Measurements from ENCODE around the gene HELZ2. TPM values are rescaled to one million over a fixed set of nuclear protein-coding genes. Genes with fewer than 3 reads are reported as not detected.

Gene HELZ2
- polyA plus RNA-seq, 3 donors = 3.0 to 15.5 (median 3.3) TPM

- no peaks in the 10 kb centered on the region for H3K79me2 ChIP-seq (ENCODE audit: insufficient read depth, low read length)
- WGBS (ENCODE audit: insufficient coverage) = 82% methylated on average over 23 of the region's 24 CpGs
Observed at GRCh38 chr20:63532449-63532971, 41.5 kb downstream of the HELZ2 start.

More at GRCh38 chr20:63532449-63532971, 41.5 kb downstream of the HELZ2 start:
- Histone ChIP-seq H3K4me2 (replicated peaks; ENCODE audit: extremely low read depth, low read length, poor library complexity, severe bottlenecking) (no peak overlapping the region), H3K27me3 (ENCODE audit: control insufficient read depth in 2 of 2, insufficient read depth in 2 of 2, low read length in 2 of 2) (no peaks in the 10 kb centered on the region), H3K4me1 (ENCODE audit: control insufficient read depth in 1 of 2, insufficient read depth in 2 of 2, low read length in 2 of 2) (peaks cover 14 to 15% of the 10 kb centered on the region in 2 donors), H3K36me3 (replicated peaks in 1 of 2; ENCODE audit: control insufficient read depth in 1 of 2, insufficient read depth in 2 of 2, low read length in 2 of 2) (no peaks in the 10 kb centered on the region), H3K27ac (ENCODE audit: low read depth in 1 of 2, low read length in 2 of 2) (no peak overlapping the region), H3K9ac (ENCODE audit: insufficient read depth, low read length, poor library complexity, severe bottlenecking) (no peak overlapping the region), H4K20me1 (ENCODE audit: insufficient read depth, low read length) (no peaks in the 10 kb centered on the region), H3K9me3 (replicated peaks in 1 of 2; ENCODE audit: control insufficient read depth in 1 of 2, insufficient read depth in 1 of 2, low read length in 2 of 2) (no peaks in the 10 kb centered on the region), H3K4me3 (replicated peaks in 1 of 3; ENCODE audit: low read depth in 2 of 3, low read length in 3 of 3) (no peak overlapping the region), H2AFZ (ENCODE audit: insufficient read depth, low read depth, low read length, poor library complexity, severe bottlenecking) (no peak overlapping the region)
- Mint-ChIP-seq H3K9me3 (peaks cover 0 to 3% (median 0%) of the 10 kb centered on the region in 7 donors), H3K4me3 (no peak overlapping the region), H3K27me3 (ENCODE audit: low read depth in 3 of 3) (peaks cover 7 to 21% (median 7%) of the 10 kb centered on the region in 3 donors), H3K27ac (no peak overlapping the region), H3K4me1 (peaks cover 11% of the 10 kb centered on the region), H3K36me3 (peaks cover 0 to 2% of the 10 kb centered on the region in 2 donors)
- no peak for TF ChIP-seq CTCF (IDR thresholded peaks at IDR 0.05)
- no peak for DNase-seq
- intact Hi-C loops (cut with micrococcal nuclease) = loop anchor here in 1 of 2 donors (10.0 kb wide), 1 partner anchor 332 kb away; the partner anchor contains the start of genes ABHD16B and TPD52L2

Data from CD14-positive monocyte (primary cell).